GM19395 (cell line): Measurements from ENCODE around the gene SH3D21.

Experiments used
- ATAC-seq: cut with Tn5 transposase; IDR thresholded peaks from one replicate; pipeline ENCODE4 v1.9.1; 2021; ENCODE audit warnings: mild to moderate bottlenecking, moderate library complexity; ENCODE audit not compliant: unreplicated experiment

The SH3D21 gene

GRCh38 chr1:36355811-36356210 lies 49.6 kb downstream of the SH3D21 start:
- no peak for ATAC-seq

GRCh38 chr1:36358514-36359084 lies 52.4 kb downstream of the SH3D21 start:
- no peak for ATAC-seq

- ATAC-seq, result no peak
Measured at GRCh38 chr1:36359383-36359782, 53.2 kb downstream of the SH3D21 start.

- ATAC-seq, result no peak
Measured at GRCh38 chr1:36359911-36360550, 53.9 kb downstream of the SH3D21 start.

GRCh38 chr1:36365381-36365780 lies 59.2 kb downstream of the SH3D21 start:
- ATAC-seq, result no peak

GRCh38 chr1:36366091-36366661 lies 60.0 kb downstream of the SH3D21 start:
- no peak for ATAC-seq

GRCh38 chr1:36367066-36367465 lies 60.9 kb downstream of the SH3D21 start:
- no peak for ATAC-seq

GRCh38 chr1:36367798-36368197 lies 61.6 kb downstream of the SH3D21 start:
- ATAC-seq, result no peak

- ATAC-seq, result no peak
Measured at GRCh38 chr1:36369061-36369861, 63.1 kb downstream of the SH3D21 start.
